Neural cell (in vitro differentiated cells): ENCODE results near the gene WDR19.

Source experiments
- CTCF ChIP-seq: fragments of 450-650 bp; IDR thresholded peaks from 2 replicates; pipeline ENCODE4 v1.5.1; 2014; ENCODE audit warnings: antibody characterized with exemption, mild to moderate bottlenecking, moderate library complexity; ENCODE audit not compliant: poor library complexity, severe bottlenecking
- EZH2 ChIP-seq: fragments of 200-600, 300-800 bp; shearing (Covaris generic), sonication (generic); IDR thresholded peaks from 2 replicates; pipeline ENCODE4 v1.6.1; 2014; ENCODE audit warnings: antibody characterized with exemption, low read length, borderline replicate concordance, mild to moderate bottlenecking; ENCODE audit not compliant: insufficient read depth, poor library complexity, severe bottlenecking
- MXI1 ChIP-seq: fragments of 450-650 bp; conservative IDR thresholded peaks from 2 replicates; pipeline ENCODE4 v1.6.1; 2014; ENCODE audit warnings: antibody characterized with exemption, mild to moderate bottlenecking; ENCODE audit not compliant: poor library complexity, severe bottlenecking
- POLR2AphosphoS5 ChIP-seq: IDR thresholded peaks from 2 replicates; pipeline ENCODE4 v1.6.1; 2012
- SMC3 ChIP-seq: fragments of 450-650 bp; conservative IDR thresholded peaks from 2 replicates; pipeline ENCODE4 v1.6.1; 2014; ENCODE audit warnings: antibody characterized with exemption, mild to moderate bottlenecking, moderate library complexity; ENCODE audit not compliant: poor library complexity

DNA sequence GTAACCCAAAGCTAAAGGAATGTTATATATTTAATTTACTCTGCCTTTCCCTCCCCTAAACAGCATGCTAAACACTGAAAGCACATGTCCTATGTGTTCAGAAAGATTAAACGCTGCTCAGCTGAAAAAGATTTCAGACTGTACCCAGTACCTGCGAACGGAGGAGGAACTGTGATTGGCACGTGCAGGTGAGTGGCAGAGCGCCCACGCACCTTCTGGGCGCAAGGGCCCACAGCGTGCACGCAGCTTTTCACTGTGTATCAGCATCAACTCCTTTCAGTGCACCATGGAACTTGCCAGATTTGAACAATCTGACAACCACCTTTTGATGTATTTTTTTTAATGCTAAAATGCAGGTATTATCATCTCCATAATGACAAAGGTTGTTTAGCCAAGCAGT is 96.1 kb downstream of the WDR19 start:
- TF ChIP-seq CTCF (no peak), EZH2 (no peak), SMC3 (no peak), MXI1 (no peak), POLR2AphosphoS5 (no peak)
